ENCODE data around the gene SEMA3F.

The SEMA3F gene

GRCh38 chr3:50156549-50157493 lies 1.7 kb downstream of the SEMA3F start:
- no peak for DNase-seq (ENCODE audit: low spot score)

GRCh38 chr3:50157827-50158529 lies 2.9 kb downstream of the SEMA3F start:
- DNase-seq (ENCODE audit: low spot score), result no peak

GRCh38 chr3:50158530-50159146 lies 3.5 kb downstream of the SEMA3F start:
- DNase-seq (ENCODE audit: low spot score), result no peak

GRCh38 chr3:50160561-50160983 lies 5.4 kb downstream of the SEMA3F start:
- no peak for DNase-seq (ENCODE audit: low spot score)

- no peak for DNase-seq (ENCODE audit: low spot score)
Observed at GRCh38 chr3:50161320-50161719, 6.2 kb downstream of the SEMA3F start.

- no peak for DNase-seq (ENCODE audit: low spot score)
Observed at GRCh38 chr3:50162034-50162883, 7.1 kb downstream of the SEMA3F start.

GRCh38 chr3:50163572-50164455 lies 8.7 kb downstream of the SEMA3F start:
- no peak for DNase-seq (ENCODE audit: low spot score)

- DNase-seq (ENCODE audit: low spot score), result no peak
Observed at GRCh38 chr3:50164481-50164880, 9.4 kb downstream of the SEMA3F start.

- DNase-seq (ENCODE audit: low spot score), result no peak
Observed at GRCh38 chr3:50164984-50165909, 10.1 kb downstream of the SEMA3F start.

- no peak for DNase-seq (ENCODE audit: low spot score)
Observed at GRCh38 chr3:50165910-50166538, 10.9 kb downstream of the SEMA3F start.

GRCh38 chr3:50166620-50167019 lies 11.5 kb downstream of the SEMA3F start:
- no peak for DNase-seq (ENCODE audit: low spot score)

- no peak for DNase-seq (ENCODE audit: low spot score)
Observed at GRCh38 chr3:50167069-50167840, 12.1 kb downstream of the SEMA3F start.

GRCh38 chr3:50167841-50168209 lies 12.7 kb downstream of the SEMA3F start:
- DNase-seq (ENCODE audit: low spot score), result no peak

- no peak for DNase-seq (ENCODE audit: low spot score)
Observed at GRCh38 chr3:50168388-50168787, 13.3 kb downstream of the SEMA3F start.

GRCh38 chr3:50168791-50169190 lies 13.7 kb downstream of the SEMA3F start:
- no peak for DNase-seq (ENCODE audit: low spot score)

- DNase-seq (ENCODE audit: low spot score), result no peak
Observed at GRCh38 chr3:50169232-50169832, 14.2 kb downstream of the SEMA3F start.

GRCh38 chr3:50169858-50170257 lies 14.7 kb downstream of the SEMA3F start:
- no peak for DNase-seq (ENCODE audit: low spot score)

- DNase-seq (ENCODE audit: low spot score), result no peak
Observed at GRCh38 chr3:50170689-50171088, 15.6 kb downstream of the SEMA3F start.
